Stomach (tissue), 9 donors: ENCODE measurements around the gene HTT. TPM values are rescaled to one million over a fixed set of nuclear protein-coding genes. Genes with fewer than 3 reads are reported as not detected.
A peak's percentile ranks its signal among the peaks of the same experiment; 100 is the strongest.
"Not testable (repeated sequence)": the region's sequence is repeated elsewhere in the genome, so short reads cannot be mapped to it uniquely, and the experiment has no call there.

Experiments used
- DNase-seq, 2 donors: peaks; one replicate each; pipeline versions ENCODE4 v3.0.0 to v3.0.0-alpha.2; 2013 to 2019
- H3K27ac ChIP-seq, 5 donors: fragments of 200-600 bp in 4 of 5; sonication (generic) in 4 of 5; one replicate each; pipeline ENCODE4 v1.5.1; 2013 to 2019; ENCODE audit warnings: mild to moderate bottlenecking in 1 of 5, moderate library complexity in 1 of 5
- H3K27me3 ChIP-seq, 3 donors: fragments of 200-600 bp; sonication (generic); one replicate each; pipeline ENCODE4 v1.5.1; 2017 to 2019; ENCODE audit warnings: mixed run types in 1 of 3
- H3K36me3 ChIP-seq, 4 donors: fragments of 200-600 bp; sonication (generic); 1 replicate in 3 of 4; 2 replicates in 1 of 4; pipeline ENCODE4 v1.5.1; 2016 to 2019
- H3K4me1 ChIP-seq, 4 donors: fragments of 200-600 bp; sonication (generic); one replicate each; pipeline ENCODE4 v1.5.1; 2016 to 2019
- H3K4me3 ChIP-seq, 4 donors: fragments of 200-600 bp; sonication (generic) in 3 of 4; one replicate each; pipeline ENCODE4 v1.5.1; 2016 to 2019; ENCODE audit warnings: mild to moderate bottlenecking in 1 of 4
- H3K9me3 ChIP-seq, 4 donors: fragments of 200-600 bp; sonication (generic); one replicate each; pipeline ENCODE4 v1.5.1; 2016 to 2019
- EP300 ChIP-seq: sonication (generic); formaldehyde crosslinking; IDR thresholded peaks from one replicate; pipeline ENCODE4 v1.6.1; 2017; ENCODE audit warnings: antibody characterized with exemption
- POLR2A ChIP-seq, 4 donors: fragments of 450-650 bp; IDR thresholded peaks; one replicate each; pipeline ENCODE4 v1.6.1; 2016; ENCODE audit warnings: antibody characterized with exemption in 4 of 4, control low read depth in 2 of 4, mild to moderate bottlenecking in 1 of 4, moderate library complexity in 1 of 4
- POLR2AphosphoS5 ChIP-seq, 3 donors: sonication (generic); formaldehyde crosslinking; IDR thresholded peaks; one replicate each; pipeline ENCODE4 v1.6.1; 2016; ENCODE audit warnings: antibody characterized with exemption in 3 of 3
- WGBS, 5 donors: extraction: QIAGEN DNeasy Blood & Tissue Kit in 3 of 5; methylation state at CpG; one replicate each; pipeline versions ENCODE4 v1.1.5 to v1.1.7; 2013 to 2018; 5-methylcytosine and 5-hydroxymethylcytosine counted together
- intact Hi-C: fragments of 100-400 bp; cut with DNase I; formaldehyde crosslinking; loops from one replicate; pipeline ENCODE4 v1.15.1; 2023; ENCODE audit warnings: low total_unique reads
- polyA plus RNA-seq, 3 donors: library from polyadenylated mRNA; stranded (reverse); fragments of 200-250 nt; gene quantifications; one replicate each; pipeline ENCODE4 v1.2.3, GENCODE V29; 2013
- total RNA-seq, 5 donors: library from RNA; depleted of rRNA; stranded (reverse); fragments of >200 nt; gene quantifications; one replicate each; pipeline versions ENCODE4 v1.1.0 to v1.2.3, GENCODE V29; 2014 to 2016
- TF ChIP-seq, protein P1 (sequence below), 7 experiments: fragments of 450-650 bp in 4 of 7; fragments of 200-600 bp in 3 of 7; sonication (generic) in 3 of 7; IDR thresholded peaks; one replicate each; pipeline ENCODE4 v1.5.1; 2016 to 2019; ENCODE audit warnings: antibody characterized with exemption in 7 of 7, control low read depth in 2 of 7, mild to moderate bottlenecking in 1 of 7
- donor health status: healthy with polysubstance abuse.
- donor health status: Bipolar disorder and iron deficiency.
- donor health status: healthy.

Gene HTT
- total and polyA plus RNA-seq, 8 donors, result 3.4 to 95.7 (median 41.6) TPM

GRCh38 chr4:3136454-3136853, 62.0 kb downstream of the HTT start:
- Histone ChIP-seq H3K4me1 (peaks cover 7 to 32% (median 28%) of the 10 kb centered on the region in 4 donors), H3K4me3 (no peak overlapping the region), H3K27ac (no peak overlapping the region), H3K27me3 (no peaks in the 10 kb centered on the region), H3K36me3 (peaks cover 9 to 100% (median 94%) of the 10 kb centered on the region in 4 donors), H3K9me3 (no peaks in the 10 kb centered on the region)
- WGBS, 5 donors, result 86 to 95% (median 92%) methylated on average over 2 of the region's 2 CpGs
- no peak for DNase-seq
- intact Hi-C loops, result no loop called here
- TF ChIP-seq, protein P1, sequence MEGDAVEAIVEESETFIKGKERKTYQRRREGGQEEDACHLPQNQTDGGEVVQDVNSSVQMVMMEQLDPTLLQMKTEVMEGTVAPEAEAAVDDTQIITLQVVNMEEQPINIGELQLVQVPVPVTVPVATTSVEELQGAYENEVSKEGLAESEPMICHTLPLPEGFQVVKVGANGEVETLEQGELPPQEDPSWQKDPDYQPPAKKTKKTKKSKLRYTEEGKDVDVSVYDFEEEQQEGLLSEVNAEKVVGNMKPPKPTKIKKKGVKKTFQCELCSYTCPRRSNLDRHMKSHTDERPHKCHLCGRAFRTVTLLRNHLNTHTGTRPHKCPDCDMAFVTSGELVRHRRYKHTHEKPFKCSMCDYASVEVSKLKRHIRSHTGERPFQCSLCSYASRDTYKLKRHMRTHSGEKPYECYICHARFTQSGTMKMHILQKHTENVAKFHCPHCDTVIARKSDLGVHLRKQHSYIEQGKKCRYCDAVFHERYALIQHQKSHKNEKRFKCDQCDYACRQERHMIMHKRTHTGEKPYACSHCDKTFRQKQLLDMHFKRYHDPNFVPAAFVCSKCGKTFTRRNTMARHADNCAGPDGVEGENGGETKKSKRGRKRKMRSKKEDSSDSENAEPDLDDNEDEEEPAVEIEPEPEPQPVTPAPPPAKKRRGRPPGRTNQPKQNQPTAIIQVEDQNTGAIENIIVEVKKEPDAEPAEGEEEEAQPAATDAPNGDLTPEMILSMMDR (IDR thresholded peaks at IDR 0.05), result peak in 3 of 7 experiments; percentile 27 to 47 (median 33)
- TF ChIP-seq POLR2A (IDR thresholded peaks at IDR 0.05), result no peak

DNA sequence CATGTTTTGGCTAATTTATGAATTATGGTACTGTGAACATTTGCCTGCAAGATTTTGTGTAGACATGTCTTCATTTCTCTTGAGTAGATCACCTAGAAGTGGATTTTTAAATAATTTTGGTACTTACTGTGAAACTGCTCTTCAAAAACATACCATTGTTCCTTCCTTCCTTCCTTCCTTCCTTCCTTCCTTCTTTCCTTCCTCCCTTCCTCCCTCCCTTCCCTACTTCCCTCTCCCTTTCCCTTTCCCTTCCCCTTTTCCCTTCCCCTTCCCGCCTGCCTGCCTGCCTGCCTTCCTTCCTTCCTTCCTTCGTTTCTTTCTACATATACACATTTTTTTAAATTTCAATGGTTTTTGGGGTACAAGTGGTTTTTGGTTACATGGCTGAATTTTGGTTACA, 63.4 kb downstream of the HTT start:
- DNase-seq, result no peak
- H3K27me3 ChIP-seq, result no peaks in the 10 kb centered on the region
- H3K36me3 ChIP-seq, result peaks cover 5 to 98% (median 94%) of the 10 kb centered on the region in 4 donors
- H3K4me3 ChIP-seq, result no peak overlapping the region
- no peak overlapping the region for H3K27ac ChIP-seq
- no peaks in the 10 kb centered on the region for H3K9me3 ChIP-seq
- 76 to 85% (median 82%) methylated on average over 2 of the region's 2 CpGs for WGBS, 5 donors
- H3K4me1 ChIP-seq, result peaks cover 7 to 32% (median 28%) of the 10 kb centered on the region in 4 donors
- intact Hi-C loops, result no loop called here
- no peak for TF ChIP-seq POLR2A (IDR thresholded peaks at IDR 0.05)
- TF ChIP-seq, protein P1 (IDR thresholded peaks at IDR 0.05), result no peak
- no peak for TF ChIP-seq EP300
- no peak for TF ChIP-seq POLR2AphosphoS5 (IDR thresholded peaks at IDR 0.05)

DNA sequence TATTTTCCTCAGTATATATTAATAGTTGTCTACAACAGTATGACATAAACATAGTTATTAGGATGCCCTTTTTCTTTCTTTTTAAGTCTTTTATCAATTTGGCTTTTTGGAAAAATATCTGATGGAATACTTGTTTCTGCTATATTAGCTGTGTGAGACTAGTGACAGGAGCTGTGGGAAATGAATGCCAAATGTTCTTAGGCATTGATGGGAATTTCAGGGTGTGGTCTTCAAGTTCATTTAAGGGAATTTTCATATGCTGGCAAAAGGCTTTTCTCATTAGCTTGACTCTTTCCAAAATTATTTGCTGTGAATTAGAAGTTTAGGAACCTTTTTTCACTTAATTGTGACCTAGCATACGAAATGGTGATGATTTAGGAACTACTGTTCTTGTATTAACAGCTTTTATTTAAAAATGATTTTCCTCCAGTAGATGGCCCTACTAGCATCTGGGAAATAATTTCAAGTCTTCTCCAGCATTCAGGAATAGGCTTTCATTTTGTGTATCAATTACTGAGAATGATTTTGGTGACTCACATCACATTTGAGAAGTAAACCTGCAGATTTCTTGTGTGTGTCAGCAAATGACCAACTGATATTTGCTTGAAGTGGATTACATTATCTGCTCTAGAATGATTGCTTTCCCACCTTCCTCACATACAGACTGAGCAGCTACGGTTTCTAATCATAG, 70.9 kb downstream of the HTT start:
- no peak overlapping the region for H3K4me3 ChIP-seq
- 81 to 89% (median 84%) methylated on average over 2 of the region's 2 CpGs for WGBS, 5 donors
- peaks cover 36 to 100% (median 98%) of the 10 kb centered on the region in 4 donors for H3K36me3 ChIP-seq
- no peak for DNase-seq
- no peaks in the 10 kb centered on the region for H3K4me1 ChIP-seq
- TF ChIP-seq POLR2A (IDR thresholded peaks at IDR 0.05), result no peak
- intact Hi-C loops, result no loop called here
- H3K27ac ChIP-seq, result no peak overlapping the region
- H3K27me3 ChIP-seq, result no peaks in the 10 kb centered on the region
- no peaks in the 10 kb centered on the region for H3K9me3 ChIP-seq

DNA sequence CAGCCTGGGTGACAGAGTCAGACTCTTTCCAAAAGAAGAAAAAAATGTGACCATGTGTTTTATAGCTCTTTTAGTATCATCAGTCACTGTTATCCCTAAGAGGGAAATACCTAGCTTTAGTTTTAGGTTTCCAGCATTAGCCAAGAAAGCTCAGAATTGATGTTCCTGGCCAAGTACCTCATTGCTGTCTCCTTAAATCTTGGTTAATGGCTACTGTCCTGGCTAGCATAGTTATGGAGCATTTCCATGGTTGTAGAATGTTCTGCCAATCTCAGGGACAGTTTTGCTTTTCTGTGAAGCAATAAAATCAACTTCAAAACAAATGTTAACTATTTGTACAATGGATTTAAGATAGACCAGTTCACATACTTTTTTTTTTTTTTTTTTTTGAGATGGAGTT, 74.4 kb downstream of the HTT start:
- Histone ChIP-seq H3K4me1 (no peaks in the 10 kb centered on the region), H3K27ac (no peak overlapping the region), H3K4me3 (no peak overlapping the region), H3K36me3 (peaks cover 51 to 100% (median 100%) of the 10 kb centered on the region in 4 donors), H3K9me3 (no peaks in the 10 kb centered on the region), H3K27me3 (no peaks in the 10 kb centered on the region)
- TF ChIP-seq POLR2A (IDR thresholded peaks at IDR 0.05) (no peak), POLR2AphosphoS5 (IDR thresholded peaks at IDR 0.05) (no peak), EP300 (no peak)
- TF ChIP-seq, protein P1 (IDR thresholded peaks at IDR 0.05), result no peak
- intact Hi-C loops, result no loop called here
- no peak for DNase-seq

GRCh38 chr4:3151238-3151637, 76.8 kb downstream of the HTT start:
- H3K9me3 ChIP-seq, DNase-seq, H3K4me3 ChIP-seq, H3K27me3 ChIP-seq, H3K4me1 ChIP-seq, H3K27ac ChIP-seq, intact Hi-C loops: not testable (repeated sequence)
- H3K36me3 ChIP-seq, result peaks cover 59 to 100% (median 100%) of the 10 kb centered on the region in 4 donors
- WGBS, 5 donors, result 67 to 90% (median 78%) methylated on average over 1 of the region's 1 CpG
